Parathyroid adenoma (tissue), 2 donors: ENCODE data around the gene MAB21L3.
A peak's percentile ranks its signal among the peaks of the same experiment; 100 is the strongest.

Experiments used
- H2AFZ ChIP-seq: fragments of 300-600 bp; sonication (generic); one replicate; pipeline ENCODE4 v1.7.0; 2017; ENCODE audit warnings: antibody characterized with exemption, mild to moderate bottlenecking
- H3K27ac ChIP-seq: fragments of 300-600 bp; sonication (generic); one replicate; pipeline ENCODE4 v1.7.0; 2017
- H3K27me3 ChIP-seq: fragments of 300-600 bp; sonication (generic); one replicate; pipeline ENCODE4 v1.7.0; 2017; ENCODE audit warnings: low read length; ENCODE audit not compliant: control insufficient read depth, insufficient read depth
- H3K36me3 ChIP-seq: fragments of 300-600 bp; sonication (generic); one replicate; pipeline ENCODE4 v1.7.0; 2017; ENCODE audit warnings: low read length; ENCODE audit not compliant: control insufficient read depth, insufficient read depth
- H3K4me1 ChIP-seq: fragments of 300-600 bp; sonication (generic); one replicate; pipeline ENCODE4 v1.7.0; 2017; ENCODE audit warnings: control low read depth
- H3K4me2 ChIP-seq: fragments of 300-600 bp; sonication (generic); one replicate; pipeline ENCODE4 v1.7.0; 2017; ENCODE audit warnings: low read length
- H3K4me3 ChIP-seq: fragments of 300-600 bp; sonication (generic); one replicate; pipeline ENCODE4 v1.7.0; 2017; ENCODE audit warnings: low read depth, low read length
- H3K79me2 ChIP-seq: fragments of 300-600 bp; sonication (generic); one replicate; pipeline ENCODE4 v1.7.0; 2017; ENCODE audit warnings: control low read depth
- H3K9ac ChIP-seq: fragments of 300-600 bp; sonication (generic); one replicate; pipeline ENCODE4 v1.7.0; 2017; ENCODE audit warnings: mild to moderate bottlenecking
- H3K9me3 ChIP-seq: fragments of 300-600 bp; sonication (generic); one replicate; pipeline ENCODE4 v1.7.0; 2017; ENCODE audit warnings: low read length; ENCODE audit not compliant: control insufficient read depth
- CTCF ChIP-seq: fragments of 300-600 bp; sonication (generic); IDR thresholded peaks from one replicate; pipeline ENCODE4 v1.7.0; 2017; ENCODE audit warnings: antibody characterized with exemption, mild to moderate bottlenecking
- donor health status: primary hyperparathyroidism.

MAB21L3 gene

DNA sequence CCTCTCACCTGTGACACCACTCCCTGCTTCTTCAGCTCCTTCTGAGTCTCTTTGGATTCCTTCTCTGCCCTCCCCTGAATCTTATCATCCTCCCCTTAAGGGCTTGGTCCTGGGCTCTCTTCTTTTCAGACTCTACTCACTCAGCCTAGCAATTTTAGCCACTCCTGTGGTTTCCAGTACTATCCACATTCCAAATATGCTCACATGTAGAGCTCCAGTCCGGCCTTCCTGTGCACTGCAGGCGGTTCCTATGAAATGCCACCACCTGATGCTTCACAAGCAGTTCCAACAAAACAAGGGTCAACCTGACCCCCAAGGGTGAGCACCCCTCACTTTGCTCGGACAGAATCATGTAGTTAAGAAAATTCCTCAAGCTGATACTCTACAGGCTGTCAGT is 35.9 kb downstream of the MAB21L3 start:
- H3K9ac ChIP-seq = no peak overlapping the region
- TF ChIP-seq CTCF = no peak

GRCh38 chr1:116147972-116148371 is 36.8 kb downstream of the MAB21L3 start:
- Histone ChIP-seq H3K4me1 (peaks cover 3% of the 10 kb centered on the region), H3K9me3 (no peaks in the 10 kb centered on the region), H3K27ac (no peak overlapping the region), H3K79me2 (no peaks in the 10 kb centered on the region), H3K9ac (no peak overlapping the region), H3K27me3 (no peaks in the 10 kb centered on the region), H2AFZ (no peak overlapping the region), H3K4me2 (no peak overlapping the region), H3K36me3 (no peaks in the 10 kb centered on the region), H3K4me3 (no peak overlapping the region)
- no peak for TF ChIP-seq CTCF

More for the DNA sequence above, 35.9 kb downstream of the MAB21L3 start:
- no peaks in the 10 kb centered on the region for H3K36me3 ChIP-seq
- H3K9me3 ChIP-seq = no peaks in the 10 kb centered on the region
- no peak overlapping the region for H3K27ac ChIP-seq
- H3K4me2 ChIP-seq = no peak overlapping the region
- no peak overlapping the region for H3K4me3 ChIP-seq
- H3K4me1 ChIP-seq = peaks cover 3% of the 10 kb centered on the region
- no peaks in the 10 kb centered on the region for H3K79me2 ChIP-seq
- no peak overlapping the region for H2AFZ ChIP-seq
- H3K27me3 ChIP-seq = no peaks in the 10 kb centered on the region

DNA sequence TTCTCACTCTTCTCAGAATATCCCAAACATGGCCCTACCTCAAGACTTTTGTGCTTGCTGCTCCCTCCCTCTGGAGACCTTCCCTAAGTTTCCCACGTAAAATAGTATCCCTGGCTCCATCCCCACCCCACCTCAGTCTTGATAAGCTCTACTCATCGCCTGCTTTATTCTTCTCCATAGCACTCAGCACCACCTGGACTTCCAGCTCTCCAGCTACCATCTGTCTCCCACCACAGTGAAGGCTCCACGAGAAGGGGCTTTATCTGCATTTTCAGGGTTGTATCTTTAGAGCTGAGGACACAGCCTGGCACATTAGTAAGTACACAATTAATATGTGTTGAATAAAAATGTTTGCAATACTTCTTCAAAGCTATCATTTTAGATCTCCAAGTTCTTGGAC is 37.8 kb downstream of the MAB21L3 start:
- H3K79me2 ChIP-seq = no peaks in the 10 kb centered on the region
- H3K4me3 ChIP-seq = no peak overlapping the region
- no peaks in the 10 kb centered on the region for H3K9me3 ChIP-seq
- H3K9ac ChIP-seq = no peak overlapping the region
- peaks cover 3% of the 10 kb centered on the region for H3K4me1 ChIP-seq
- no peaks in the 10 kb centered on the region for H3K27me3 ChIP-seq
- no peak overlapping the region for H3K27ac ChIP-seq
- H2AFZ ChIP-seq = no peak overlapping the region
- H3K4me2 ChIP-seq = no peak overlapping the region
- H3K36me3 ChIP-seq = no peaks in the 10 kb centered on the region
- TF ChIP-seq CTCF = no peak

DNA sequence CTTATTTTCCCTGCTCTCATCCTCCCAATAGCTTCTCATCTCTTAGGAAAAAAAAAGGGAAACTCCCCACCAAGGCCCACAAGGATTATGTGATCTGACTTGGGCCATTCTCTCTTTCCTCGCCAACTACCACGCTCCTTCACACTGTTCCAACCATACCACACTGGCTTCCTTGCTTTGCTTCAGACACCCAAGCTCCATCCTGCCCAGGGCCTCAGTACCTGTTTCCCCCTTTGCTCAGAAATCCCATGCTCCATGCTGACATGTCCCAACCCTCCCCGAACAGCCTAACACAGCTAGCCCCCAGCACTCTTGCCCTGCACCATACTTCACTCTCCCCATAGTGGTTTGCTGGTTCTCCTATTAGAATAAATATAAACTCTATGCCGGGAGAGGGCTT is 39.2 kb downstream of the MAB21L3 start:
- no peak for TF ChIP-seq CTCF
- Histone ChIP-seq H3K27me3 (no peaks in the 10 kb centered on the region), H3K9ac (no peak overlapping the region), H3K4me1 (peaks cover 3% of the 10 kb centered on the region), H3K79me2 (no peaks in the 10 kb centered on the region), H3K36me3 (no peaks in the 10 kb centered on the region), H3K4me3 (no peak overlapping the region), H3K9me3 (no peaks in the 10 kb centered on the region), H3K4me2 (no peak overlapping the region), H2AFZ (no peak overlapping the region), H3K27ac (no peak overlapping the region)

DNA sequence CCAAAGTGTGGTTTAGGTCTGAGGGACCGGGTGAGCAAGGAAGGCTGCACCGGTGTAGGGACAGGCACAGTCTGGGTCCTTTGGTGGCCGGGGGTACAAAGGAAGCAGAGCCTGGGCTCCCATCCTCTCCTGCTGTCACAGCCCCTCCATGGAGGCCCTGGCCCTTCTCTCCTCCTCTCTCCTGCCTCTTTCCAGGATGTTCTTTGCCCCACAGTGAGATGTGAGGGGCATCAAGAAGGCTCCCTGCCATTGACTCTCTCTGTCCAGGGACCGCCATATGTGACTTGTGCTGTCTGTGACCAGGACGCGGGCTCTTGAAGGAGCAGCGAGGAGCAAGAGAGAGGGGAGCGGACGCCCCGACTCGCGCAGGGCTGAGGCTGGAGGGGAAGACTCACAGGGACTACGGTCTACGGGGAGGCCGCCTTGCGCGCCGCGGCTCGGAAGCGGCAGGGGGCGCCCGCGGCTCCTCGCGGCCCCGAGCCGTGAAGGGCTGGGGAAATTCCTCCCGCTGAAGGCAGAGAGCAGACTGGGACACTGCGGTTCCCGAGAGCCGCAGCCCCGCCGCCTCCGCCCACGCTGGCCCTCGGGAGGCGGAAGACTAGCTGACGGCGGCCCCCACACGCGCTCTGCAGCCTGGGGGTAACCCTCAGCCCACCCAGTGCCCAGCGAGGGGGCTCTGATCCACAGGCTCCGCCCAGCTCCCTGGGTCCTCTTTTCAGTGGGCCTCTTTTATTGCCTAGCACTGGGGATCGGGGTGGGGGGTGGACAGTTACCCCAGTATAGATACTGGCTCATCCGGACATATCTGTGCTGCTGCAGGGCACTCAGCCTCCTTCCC is 40.8 kb downstream of the MAB21L3 start:
- peak overlapping the region; percentile 84 for H3K4me2 ChIP-seq
- no peak overlapping the region for H3K9ac ChIP-seq
- peak overlapping the region; percentile 72 for H3K27ac ChIP-seq
- no peaks in the 10 kb centered on the region for H3K27me3 ChIP-seq
- H3K79me2 ChIP-seq = no peaks in the 10 kb centered on the region
- peak overlapping the region; percentile 93 for H2AFZ ChIP-seq
- peak overlapping the region; percentile 46 for H3K4me3 ChIP-seq
- H3K36me3 ChIP-seq = no peaks in the 10 kb centered on the region
- no peaks in the 10 kb centered on the region for H3K9me3 ChIP-seq
- peaks cover 3% of the 10 kb centered on the region for H3K4me1 ChIP-seq
- TF ChIP-seq CTCF = peak; percentile 79
